D721Med (cell line): Measurements from ENCODE around the gene MGST1.

ENCODE experiments used
- DNase-seq: peaks from one replicate; pipeline ENCODE4 v3.0.0; 2011; ENCODE audit warnings: low spot score; ENCODE audit not compliant: insufficient read length
- FAIRE-seq: peaks from 2 replicates; lab custom pipeline; 2011; peaks lifted over from hg19 to GRCh38; lab: Jason Lieb, UNC
- CTCF ChIP-seq: IDR thresholded peaks from 2 replicates; pipeline ENCODE4 v1.5.1; 2012; ENCODE audit warnings: mild to moderate bottlenecking, control low read depth; ENCODE audit not compliant: insufficient read depth; ENCODE audit errors: missing control alignments

MGST1 gene

DNA sequence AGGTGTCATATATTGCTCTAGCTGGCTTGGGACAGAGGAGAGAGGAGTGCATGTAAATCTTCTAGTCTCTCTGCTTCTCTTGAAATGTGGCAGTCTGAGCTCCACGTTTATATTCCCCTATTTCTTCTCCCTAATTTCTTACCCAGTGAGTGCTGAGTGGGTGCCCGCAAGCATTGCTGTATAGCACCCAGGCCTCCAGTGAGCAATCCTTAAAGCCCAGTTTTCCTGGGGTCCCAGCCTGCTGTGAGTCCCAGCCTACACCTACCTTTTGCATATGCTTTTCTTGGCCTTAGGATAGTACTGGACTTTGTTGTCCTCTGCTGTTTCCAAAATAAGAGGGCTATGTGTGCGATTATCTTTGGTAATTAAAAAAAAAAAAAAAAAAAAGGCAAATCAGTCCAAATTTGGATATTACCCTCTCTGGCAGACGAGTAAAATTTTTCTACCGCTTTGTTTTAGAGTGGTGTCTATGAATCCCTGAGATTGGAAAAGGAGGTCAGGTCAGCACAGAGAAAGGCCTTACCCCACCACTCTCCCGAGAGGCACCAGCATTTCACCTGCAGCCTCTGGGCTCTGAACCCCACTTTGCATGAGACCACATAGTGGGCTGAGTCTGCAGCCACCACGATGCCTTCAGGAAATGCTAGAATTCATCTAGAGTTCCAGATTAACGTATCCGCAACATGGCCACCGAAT is 1.1 kb downstream of the MGST1 start:
- FAIRE-seq (no peak), DNase-seq (no peak)
- no peak for TF ChIP-seq CTCF

DNA sequence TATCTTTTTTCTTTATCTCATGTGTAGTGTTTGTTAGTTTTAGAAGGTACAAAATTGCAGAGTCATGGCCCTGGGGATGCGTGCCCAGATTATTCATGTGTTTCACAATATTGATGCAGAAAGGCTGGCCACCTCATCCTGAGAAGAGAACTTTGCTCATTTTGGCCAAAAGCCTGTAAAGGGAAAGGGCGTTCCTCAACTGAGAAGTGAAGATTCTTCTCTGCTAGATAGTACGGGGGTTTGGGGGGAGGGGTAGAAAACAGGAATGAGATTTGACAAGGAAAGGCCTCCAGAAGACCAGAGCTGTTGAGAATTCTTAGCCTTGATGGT is 1.7 kb downstream of the MGST1 start:
- TF ChIP-seq CTCF: no peak
- no peak for DNase-seq
- FAIRE-seq: no peak

GRCh38 chr12:16350682-16351081 is 3.2 kb downstream of the MGST1 start:
- FAIRE-seq (no peak), DNase-seq (no peak)
- no peak for TF ChIP-seq CTCF

- no peak for TF ChIP-seq CTCF
- no peak for FAIRE-seq
- no peak for DNase-seq
Observed at GRCh38 chr12:16352481-16352880, 5.0 kb downstream of the MGST1 start.

- no peak for DNase-seq
- no peak for FAIRE-seq
- TF ChIP-seq CTCF: no peak
Observed at GRCh38 chr12:16358878-16359277, 11.4 kb downstream of the MGST1 start.

DNA sequence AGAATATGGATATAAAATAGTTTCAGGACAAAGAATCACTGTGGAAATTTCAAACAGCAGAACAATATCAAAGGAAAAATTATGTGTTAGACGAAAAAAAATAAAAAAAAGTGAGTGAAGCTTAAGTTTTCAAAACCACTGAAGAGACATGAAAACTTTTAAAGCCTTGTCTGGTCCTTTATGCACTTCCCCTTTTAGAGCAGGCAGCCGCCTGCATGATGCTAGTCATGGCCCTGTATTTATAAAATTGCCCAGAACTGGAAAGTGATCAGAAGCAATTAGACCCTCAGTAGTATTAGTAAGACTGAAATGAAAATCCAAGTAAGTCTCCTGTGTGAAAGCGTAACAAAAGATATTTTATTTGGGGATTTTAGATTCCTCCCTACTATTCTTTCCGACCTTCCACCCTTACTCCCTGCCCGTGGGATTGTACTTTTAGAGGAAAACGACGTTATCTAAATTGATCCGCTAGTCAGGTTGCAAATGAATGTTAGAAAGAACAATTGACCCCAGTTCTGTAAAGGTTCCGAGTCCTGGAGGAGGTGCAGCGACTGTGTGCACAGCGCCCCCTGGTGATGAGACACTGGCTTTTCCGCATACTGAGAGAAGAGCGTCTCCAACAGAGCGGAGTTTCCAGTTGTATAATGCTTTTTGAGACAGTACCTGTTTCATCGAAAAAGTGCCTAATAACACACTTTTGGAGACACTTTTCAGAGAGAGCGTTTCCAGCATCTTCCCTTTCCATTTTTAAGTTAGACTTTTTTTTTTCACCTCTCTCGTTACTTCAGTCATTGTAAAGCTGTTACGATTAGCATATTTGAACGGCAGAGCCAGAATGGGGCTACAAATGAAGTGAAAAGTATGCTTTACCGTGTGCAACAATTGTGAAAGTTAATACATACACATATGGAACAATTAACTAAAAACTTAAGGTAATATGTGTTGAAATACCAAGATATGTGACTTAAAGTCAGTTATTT is 12.4 kb downstream of the MGST1 start:
- peak; percentile 79 for TF ChIP-seq CTCF
- FAIRE-seq (peak; percentile 85), DNase-seq (no peak)

DNA sequence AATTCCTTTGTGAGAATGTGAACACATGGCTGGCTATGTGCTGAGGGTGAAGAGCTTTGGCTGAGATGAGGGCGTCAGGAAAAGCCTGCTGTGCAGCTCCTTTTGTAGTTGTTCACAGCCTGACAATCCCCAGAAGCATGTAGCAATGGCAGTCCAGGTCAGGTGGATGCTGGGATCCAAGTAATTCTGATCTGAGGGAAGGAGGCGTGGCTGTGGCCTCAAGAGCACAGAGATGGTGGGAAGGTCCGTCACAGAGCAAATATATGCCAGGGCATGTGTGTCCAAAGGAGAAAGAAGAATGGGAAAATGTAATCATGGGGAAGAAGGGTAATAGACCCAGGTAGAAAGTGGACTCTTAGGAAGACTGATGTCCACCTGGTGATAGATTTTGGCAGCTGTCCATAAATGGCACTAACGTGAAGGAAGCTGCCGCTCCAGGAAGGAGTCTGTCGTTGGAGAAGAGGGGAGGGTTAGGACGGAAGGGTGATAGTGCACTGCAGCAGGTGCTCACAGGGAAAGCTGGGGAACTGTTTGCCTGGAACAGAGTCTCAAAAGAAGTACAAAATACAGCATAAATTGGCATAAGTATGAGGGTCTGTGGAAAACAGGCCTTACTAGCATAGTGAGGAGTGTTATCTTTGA is 13.8 kb downstream of the MGST1 start:
- FAIRE-seq (no peak), DNase-seq (no peak)
- TF ChIP-seq CTCF: no peak
